Measurements from ENCODE around the gene EBF4.

The EBF4 gene, protein sequence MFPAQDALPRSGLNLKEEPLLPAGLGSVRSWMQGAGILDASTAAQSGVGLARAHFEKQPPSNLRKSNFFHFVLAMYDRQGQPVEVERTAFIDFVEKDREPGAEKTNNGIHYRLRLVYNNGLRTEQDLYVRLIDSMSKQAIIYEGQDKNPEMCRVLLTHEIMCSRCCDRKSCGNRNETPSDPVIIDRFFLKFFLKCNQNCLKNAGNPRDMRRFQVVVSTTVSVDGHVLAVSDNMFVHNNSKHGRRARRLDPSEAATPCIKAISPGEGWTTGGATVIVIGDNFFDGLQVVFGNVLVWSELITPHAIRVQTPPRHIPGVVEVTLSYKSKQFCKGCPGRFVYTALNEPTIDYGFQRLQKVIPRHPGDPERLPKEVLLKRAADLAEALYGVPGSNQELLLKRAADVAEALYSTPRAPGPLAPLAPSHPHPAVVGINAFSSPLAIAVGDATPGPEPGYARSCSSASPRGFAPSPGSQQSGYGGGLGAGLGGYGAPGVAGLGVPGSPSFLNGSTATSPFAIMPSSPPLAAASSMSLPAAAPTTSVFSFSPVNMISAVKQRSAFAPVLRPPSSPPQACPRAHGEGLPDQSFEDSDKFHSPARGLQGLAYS

DNA sequence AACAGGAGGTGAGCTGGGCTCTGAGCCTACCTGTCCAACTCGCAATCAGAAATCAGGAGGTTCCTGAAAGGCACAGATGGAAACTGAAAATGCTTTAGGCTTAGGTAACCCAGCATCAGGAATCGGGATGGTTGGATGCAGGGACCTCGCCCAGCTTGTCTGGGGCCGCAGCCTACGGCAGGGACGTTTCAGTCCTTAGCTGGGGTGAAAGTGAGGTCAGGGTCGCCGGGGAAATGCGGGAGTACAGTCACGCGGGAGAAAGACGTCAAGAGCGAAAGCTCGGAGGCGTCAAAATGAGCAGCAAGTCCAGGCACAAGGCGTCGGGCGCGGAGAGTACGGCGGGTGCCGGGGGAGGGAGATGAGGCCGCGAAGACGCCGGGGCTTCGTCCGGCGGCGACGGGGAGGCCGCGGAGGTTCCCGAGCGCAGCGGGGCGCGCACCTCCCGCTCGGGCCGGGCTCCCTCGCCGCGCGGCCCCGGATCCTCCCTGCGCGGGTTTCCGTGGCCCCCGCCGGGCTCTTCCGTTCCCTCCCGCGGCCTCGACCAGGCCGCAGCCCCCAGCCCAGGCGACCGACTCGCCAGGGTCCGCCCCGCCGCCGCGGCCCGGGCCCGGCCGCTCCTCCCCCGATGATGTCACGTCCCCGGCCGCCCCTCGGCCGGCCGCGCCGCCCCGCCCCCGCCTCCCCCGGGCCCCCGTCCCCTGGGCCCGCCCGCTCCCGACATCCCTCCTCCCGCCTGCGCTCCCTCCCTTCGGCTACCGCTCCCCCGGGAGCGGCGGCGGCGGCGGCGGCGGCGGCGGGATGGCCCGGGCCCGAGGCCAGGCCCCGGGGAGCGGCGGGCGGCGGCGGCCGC is at the start of gene EBF4:
Gene EBF4 (plus strand): TSS at position 745 of the 850 bp plus-strand sequence. CDS start 866 bp downstream, outside the sequence.
- no peak for FAIRE-seq

DNA sequence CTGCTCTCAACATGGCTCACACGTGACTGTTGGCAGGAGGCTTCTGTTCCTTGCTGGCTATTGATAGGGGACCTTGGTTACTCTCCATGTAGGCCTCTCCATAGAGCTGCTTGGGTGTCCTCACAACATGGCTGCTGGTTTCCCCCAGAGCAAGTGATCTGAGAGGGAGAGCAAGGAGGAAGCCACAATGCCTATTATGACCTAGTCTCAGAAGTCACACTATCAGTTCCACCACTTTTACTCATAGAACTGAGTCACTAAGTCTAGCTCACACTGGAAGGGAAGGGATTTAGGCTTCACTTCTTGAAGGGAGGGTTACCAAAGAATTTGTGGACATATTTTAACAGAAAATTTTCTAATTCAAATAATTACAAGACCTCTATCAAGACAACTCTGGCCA is 48.9 kb upstream of the EBF4 start:
- FAIRE-seq, result no peak

DNA sequence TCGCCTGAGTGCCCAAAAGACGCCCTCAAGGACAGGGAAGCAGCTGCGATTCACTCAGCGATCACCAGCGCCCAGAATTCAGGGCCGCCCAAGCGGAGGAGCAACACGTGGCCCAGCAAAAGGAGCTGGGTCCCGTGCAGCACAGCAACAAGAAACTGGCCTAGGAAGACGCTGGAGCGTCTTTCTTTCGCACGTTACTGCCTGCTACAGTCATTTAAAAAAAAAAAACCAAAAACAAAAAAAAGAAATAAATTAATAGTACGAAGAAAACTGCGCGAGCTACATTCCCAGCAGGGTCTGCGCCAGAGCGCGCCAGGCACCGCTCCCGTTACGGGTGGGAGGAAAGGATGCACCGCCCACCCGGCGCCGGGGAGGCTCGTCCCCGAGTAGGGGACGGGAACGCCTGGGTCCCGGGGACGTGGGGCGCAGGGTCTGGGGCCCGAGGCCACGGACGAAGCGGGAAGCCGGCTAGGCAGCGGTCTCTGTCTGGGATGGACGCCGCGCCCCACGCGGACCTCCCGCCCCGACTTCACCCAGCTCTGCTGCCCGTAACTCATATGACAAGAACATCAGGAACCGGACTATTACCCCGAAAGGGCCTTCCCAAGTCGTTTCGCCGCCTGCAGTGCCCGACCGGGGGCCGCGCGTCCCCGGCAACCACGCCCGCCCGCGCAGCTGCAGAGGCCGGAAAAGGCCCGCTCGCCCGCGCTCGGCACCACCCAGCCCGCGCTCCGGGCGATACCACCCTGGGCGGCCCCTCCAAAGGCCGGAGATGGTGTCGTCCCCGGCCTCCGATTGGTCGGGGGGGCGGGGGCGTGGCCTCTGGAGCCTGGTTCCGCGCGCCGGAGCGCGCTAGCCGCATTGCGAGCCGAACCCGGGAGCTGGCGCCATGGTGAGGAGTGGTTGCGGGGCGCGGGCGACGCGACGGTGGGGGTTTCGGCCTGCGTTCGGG is 40.5 kb upstream of the EBF4 start, which contains the start of gene NOP56:
Gene NOP56 (plus strand): TSS at position 861 of the 952 bp plus-strand sequence. CDS start 29 bp downstream, at position 890.
- no peak for FAIRE-seq

DNA sequence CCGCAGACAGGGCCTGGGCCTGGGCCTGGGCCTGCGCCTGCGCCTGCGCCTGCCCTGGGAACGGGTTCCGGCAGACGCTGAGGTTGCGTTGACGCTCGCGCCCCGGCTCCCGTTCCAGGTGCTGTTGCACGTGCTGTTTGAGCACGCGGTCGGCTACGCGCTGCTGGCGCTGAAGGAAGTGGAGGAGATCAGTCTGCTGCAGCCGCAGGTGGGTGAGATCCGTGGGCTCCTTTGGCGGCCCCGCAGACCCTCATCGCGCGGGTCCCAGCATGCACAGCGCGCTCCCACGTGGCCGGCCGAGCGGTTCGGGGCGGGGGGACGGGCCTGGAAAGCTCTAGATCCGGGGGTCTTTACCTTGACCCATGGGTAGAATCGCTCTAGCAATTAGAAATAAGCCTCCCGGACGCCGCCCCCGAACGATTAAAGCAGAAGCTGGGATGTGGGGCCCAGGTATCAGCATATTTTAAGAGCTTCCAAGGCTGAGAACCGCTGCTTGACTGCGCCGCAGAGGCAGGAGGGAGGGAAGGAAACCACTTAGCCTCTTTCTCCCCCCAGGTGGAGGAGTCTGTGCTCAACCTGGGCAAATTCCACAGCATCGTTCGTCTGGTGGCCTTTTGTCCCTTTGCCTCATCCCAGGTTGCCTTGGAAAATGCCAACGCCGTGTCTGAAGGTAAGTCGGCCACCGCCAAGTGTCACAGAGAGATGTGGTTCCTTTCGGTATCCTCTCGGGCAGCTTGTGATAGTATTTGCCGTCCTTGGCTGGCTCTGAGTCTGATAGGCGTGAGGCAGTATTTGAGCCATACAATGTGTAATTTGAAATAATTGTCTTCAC is 39.6 kb upstream of the EBF4 start:
- no peak for FAIRE-seq

DNA sequence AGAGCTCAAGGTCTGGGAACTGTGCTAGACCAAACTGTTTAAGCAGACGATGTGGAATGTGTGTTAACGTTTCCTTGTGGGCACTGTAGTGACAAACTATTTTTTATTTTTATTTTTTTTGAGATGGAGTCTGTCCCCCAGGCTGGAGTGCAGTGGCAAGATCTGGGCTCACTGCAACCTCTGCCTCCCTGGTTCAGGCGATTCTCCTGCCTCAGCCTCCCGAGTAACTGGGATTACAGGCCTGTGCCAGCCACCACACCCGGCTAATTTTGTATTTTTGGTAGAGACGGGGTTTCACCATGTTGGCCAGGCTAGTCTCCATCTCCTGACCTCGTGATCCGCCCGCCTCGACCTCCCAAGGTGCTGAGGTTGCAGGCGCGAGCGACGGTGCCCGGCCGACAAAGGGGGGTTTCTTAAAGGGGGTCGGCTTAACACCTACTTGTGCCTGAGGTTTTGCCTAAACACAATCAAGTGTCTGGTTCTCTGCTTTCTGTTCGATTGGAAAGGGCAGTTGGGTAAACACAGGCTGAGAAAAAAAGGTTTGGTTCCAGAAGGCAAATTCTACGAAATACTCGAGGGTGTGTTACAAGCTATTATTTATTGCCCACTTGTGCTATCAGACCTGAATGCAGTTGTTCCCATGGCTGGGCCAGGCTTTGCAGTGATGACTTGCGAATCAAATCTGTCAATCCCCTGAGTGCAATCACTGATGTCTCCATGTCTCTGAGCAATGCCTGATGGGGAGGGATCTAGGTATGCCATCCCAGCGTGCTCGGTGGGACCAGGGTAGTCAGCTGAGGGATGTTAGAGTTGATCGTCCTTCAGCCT is 38.8 kb upstream of the EBF4 start:
- no peak for FAIRE-seq

DNA sequence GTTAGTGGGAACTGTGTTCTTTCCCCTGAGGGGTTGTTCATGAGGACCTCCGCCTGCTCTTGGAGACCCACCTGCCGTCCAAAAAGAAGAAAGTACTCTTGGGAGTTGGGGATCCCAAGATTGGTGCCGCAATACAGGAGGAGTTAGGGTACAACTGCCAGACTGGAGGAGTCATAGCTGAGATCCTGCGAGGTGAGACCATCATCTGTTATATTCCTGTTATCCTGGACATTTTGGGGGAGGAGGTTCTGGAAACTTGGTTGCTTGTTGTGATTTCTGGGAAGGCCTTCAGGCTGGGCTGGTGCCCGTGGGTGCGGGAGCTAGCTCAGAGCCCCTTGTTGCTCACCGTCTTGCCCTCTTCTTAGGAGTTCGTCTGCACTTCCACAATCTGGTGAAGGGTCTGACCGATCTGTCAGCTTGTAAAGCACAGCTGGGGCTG is 38.2 kb upstream of the EBF4 start:
- FAIRE-seq, result no peak

DNA sequence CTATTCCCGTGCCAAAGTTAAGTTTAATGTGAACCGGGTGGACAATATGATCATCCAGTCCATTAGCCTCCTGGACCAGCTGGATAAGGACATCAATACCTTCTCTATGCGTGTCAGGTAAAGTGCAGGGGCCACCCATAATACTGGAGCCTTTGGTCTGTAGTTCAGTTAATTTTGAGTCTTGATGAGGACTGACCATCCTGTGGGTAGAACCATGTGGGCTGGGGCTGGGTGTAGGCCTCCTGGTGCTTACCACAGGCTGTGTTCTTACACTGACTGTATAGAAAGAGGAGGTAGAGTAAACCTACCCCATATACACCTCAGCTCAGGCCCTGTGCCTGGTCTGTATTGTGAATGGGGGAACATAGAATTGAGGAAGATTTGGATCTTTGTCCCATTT is 37.7 kb upstream of the EBF4 start:
- FAIRE-seq, result no peak

DNA sequence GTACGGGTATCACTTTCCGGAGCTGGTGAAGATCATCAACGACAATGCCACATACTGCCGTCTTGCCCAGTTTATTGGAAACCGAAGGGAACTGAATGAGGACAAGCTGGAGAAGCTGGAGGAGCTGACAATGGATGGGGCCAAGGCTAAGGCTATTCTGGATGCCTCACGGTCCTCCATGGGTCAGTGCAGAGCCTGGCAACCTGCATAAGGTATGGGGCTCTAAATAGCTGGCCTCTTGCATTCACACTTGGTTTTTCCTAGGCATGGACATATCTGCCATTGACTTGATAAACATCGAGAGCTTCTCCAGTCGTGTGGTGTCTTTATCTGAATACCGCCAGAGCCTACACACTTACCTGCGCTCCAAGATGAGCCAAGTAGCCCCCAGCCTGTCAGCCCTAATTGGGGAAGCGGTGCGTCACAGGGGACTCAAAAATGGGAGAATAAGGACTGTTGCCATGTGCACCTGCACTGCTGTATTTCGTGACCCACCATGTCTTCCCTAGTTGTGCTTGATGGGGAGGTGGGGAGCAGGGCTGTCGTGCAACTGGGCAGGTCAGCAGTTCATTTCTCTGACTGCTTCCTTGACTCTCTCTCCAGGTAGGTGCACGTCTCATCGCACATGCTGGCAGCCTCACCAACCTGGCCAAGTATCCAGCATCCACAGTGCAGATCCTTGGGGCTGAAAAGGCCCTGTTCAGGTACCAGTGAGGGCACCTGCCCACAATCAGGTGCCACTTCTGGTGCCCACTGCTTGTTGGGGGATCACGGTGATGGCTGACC is 37.1 kb upstream of the EBF4 start:
- FAIRE-seq, result no peak

DNA sequence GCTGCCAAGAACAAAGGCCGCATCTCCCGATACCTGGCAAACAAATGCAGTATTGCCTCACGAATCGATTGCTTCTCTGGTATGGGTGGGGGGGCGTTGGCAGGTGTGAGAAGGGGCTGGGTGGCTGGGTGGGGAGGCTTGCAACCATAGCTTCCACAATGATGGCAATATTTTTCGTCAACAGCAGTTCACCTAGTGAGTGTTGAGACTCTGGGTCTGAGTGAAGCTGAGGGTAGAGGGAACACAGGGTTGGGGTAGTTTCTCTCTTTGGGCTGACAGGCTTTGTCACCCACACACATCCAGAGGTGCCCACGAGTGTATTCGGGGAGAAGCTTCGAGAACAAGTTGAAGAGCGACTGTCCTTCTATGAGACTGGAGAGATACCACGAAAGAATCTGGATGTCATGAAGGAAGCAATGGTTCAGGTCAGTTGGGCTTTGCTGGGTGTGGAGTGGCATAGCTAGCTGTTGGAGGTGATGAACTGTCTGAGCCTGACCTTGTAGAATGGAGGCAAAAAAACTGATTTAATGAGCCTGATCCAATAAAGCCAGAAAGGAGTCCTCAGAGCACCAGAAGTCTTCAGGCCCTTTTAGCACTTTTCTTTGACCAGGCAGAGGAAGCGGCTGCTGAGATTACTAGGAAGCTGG is 36.0 kb upstream of the EBF4 start:
- no peak for FAIRE-seq

DNA sequence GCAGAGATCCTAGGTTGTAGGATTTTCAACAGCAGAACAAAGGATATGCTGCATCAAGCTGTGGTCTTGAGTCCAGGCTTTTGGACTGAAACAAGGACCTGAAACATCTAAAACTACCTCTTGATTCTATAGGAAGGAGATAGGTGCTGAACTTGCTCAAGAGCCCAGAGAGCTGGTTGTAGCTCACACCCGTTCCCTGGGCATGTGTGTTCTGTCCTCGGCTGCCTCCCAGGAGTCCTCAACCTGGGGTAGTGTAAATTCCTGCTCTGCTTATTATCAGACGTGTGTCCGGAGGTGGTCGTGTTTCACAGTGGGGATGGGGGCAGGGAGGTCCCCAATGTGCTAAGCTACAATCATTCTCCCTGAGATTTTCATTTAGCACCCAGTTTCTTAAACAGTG is 35.3 kb upstream of the EBF4 start:
- no peak for FAIRE-seq

DNA sequence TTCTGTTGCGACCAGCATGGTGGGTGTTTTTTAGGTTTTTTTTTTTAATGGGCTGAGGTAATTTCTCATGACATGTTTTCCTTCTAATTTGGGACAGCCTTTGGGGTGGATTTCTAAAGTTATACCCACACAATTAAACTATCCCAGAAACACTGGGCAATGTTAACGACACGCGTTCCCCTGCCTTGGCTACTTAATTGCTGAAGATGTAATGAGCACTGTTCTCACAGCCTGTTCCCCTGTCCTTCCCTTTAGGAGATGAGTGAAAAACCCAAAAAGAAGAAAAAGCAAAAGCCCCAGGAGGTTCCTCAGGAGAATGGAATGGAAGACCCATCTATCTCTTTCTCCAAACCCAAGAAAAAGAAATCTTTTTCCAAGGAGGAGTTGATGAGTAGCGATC is 34.9 kb upstream of the EBF4 start:
- no peak for FAIRE-seq

DNA sequence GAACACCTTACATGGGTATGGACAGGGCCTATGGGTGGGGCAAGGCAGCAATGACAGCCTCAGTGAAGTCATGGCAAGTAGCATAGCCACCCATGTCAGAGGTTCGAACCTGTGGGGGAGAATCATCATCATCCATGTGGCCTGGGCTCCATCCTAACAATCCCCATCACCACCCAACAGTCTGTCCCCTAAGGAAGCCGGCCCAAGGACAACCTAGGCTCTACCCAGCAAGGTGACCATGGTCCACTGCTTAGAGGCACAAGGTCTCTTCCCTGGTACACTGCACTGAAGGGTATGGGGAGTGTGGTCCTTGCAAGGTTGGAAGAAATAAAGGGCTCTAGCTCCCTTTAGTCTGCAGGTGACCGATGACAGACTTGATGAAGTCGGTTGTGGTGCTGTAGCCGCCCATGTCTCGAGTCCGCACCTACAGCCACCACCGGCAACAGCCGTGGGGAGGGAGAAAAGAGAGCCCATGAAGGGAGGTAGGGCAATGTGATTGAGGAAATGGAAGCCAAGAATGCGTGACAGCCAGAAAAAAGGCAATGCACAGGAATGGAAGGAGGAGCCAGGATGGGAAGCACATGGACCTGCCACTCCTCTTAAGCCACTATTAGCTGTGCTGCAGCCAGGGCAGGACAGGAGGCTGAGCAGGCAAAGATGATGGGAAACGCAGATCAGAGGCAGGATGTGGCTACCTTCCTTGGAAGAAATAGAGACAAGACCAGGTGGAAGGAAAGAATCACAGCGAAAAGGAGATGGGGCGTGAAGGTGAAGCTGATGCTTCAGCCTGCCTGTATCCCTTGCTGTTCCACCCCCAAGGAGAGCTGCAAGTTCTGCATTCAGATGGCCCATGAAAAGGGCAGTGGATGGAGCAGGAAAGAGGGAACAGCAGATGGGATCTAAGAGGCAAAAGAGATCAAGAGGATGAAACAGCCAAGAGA is 33.9 kb upstream of the EBF4 start:
- no peak for FAIRE-seq

DNA sequence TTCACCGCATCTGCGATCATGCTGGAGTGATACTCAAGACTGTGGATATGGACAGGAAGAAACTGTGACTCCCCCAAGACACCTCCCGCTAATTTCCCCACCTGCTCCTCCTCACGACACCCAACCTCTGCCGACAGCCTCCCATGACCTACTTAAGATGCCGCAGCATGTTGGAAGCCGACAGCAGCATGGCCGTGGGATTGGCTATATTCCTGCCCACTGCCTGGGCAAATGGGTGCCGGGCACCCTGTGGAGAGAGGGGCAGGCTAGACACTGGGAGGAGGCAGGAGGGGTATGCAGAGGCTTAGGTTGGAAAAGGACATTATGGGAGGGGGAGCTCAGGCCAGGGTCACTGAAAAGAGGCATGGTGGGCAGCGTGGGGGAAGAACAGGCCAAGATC is 33.0 kb upstream of the EBF4 start:
- no peak for FAIRE-seq

DNA sequence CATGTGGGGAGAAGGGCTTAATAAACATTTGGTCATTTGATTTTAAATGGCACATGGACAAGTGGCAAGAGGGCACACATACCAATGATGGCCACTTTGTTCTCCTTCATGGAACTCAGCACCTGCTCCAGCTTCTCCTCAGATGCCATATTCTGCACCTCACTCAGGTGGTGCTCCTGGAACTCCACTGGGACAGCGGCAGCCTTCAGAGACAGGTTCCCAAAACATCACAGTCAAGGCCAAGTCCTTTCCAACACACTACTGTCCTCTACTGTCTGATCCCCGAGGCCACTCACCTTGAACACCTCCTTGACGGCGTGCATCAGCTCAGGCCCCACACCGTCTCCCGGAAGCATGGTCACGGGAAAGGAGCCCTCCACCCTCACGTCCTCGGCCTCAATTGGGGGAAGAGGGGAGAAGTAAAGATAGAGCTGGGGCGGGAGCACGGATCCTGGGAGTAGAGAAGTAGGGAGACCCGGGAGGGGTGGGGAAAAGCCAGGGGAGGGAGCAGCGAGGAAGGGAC is 29.2 kb upstream of the EBF4 start:
- FAIRE-seq, result no peak

DNA sequence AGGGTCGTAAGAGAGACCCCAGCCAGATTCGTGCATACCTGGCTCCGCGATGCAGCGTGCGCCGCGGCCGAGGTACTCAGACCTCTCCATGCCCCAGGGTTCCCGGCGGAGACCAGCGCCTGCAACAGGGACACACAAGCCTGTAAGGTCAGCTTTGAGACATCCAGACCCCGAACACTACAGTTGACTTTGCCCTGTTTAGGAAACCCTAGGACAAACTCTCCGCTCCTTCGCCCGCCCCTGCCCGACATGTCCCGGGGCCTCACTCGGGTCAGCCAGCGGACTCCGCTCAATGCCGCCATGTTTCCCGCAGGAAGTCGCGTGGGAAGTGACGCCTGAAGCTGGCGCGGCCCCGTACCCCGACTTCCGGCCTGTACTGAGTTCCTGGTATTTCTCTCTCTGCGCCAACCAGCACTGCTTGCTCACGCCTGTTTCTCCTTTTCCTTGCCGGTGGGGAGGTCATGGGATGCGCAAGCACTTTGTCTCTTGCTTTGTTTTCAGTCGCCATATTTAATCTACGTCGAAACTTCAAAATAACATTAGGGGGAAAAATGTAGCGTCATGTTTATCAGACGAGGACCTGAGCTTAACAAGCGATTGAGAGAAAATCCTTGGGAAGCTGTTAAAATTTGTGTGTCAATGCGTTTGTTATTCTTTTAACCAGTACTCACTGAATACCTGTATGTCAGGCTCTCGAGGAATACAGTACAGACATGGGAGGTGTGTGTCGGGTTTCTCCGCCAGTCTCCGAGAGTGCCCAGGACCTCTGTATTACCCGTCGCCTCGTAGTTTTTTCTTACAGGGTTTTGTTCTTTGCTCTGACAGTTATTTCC is 28.5 kb upstream of the EBF4 start, which contains the start of gene IDH3B:
Gene IDH3B (minus strand): TSS at position 330 of the 833 bp plus-strand sequence. CDS start 28 bp downstream, at position 302.
- FAIRE-seq, result no peak

DNA sequence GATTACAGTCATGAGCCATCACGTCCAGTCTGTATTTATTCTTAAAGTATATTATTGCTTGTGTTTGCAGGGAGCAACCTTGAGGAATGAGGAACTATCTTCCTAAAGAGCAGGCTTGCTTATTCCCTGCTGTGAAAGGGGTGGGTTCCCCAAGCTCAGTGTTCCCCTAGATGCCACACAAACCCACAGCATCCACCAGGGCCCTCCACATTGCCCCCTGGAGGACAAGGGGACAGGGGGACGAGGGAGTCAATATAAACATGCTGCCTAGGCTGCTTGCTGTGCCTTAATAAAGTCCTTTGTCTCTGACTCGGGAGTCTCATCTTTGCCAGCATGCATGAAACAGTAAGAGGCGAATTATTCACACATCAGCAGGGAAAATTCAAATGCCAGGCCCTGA is 20.6 kb upstream of the EBF4 start:
- FAIRE-seq, result no peak

Measured in colon (tissue), 2 donors.